ENCODE data around the gene ZNF740.
A peak's percentile ranks its signal among the peaks of the same experiment; 100 is the strongest.

Gene ZNF740

DNA sequence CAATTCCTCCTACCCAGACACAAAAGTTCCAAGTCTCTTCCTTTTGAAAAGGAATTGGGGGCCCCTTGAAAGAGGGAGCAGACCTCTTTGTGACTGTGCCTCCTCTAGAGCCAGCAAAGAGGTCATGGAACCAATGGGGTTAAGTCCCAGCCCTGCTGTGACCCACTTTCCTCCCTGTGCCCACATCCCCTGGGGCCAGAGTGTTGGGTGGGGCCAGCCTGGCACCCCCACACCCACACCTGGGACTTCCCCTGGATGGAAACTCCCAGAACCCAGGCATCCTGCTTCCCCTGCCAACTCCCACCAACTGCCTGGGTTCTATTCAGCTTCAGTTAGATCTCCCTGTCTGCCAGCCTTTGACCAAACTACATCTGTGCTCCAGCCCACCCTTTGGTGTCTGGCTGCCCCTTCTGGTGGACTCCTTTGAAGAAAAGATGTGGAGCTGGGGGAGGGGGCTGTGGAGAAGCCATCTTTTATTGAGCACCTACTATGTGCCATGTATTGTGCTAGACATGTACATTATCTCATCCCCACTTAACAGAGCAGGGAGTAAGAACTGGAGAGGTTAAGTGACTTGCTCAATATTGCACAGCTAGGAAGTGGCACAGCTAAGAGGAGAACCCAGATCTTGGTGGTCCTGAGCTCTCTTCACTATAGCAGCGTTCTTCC is 56.1 kb downstream of the ZNF740 start:
- WGBS, 2 experiments (ENCODE audit: insufficient coverage in 2 of 2) = 100% methylated on average over 1 of the region's 1 CpG; no CpG with 5 or more reads in 1 of the 2 experiments
- H3K4me1 ChIP-seq (ENCODE audit: control insufficient read depth, insufficient read depth, low read length, poor library complexity, severe bottlenecking) = peaks cover 24% of the 10 kb centered on the region

DNA sequence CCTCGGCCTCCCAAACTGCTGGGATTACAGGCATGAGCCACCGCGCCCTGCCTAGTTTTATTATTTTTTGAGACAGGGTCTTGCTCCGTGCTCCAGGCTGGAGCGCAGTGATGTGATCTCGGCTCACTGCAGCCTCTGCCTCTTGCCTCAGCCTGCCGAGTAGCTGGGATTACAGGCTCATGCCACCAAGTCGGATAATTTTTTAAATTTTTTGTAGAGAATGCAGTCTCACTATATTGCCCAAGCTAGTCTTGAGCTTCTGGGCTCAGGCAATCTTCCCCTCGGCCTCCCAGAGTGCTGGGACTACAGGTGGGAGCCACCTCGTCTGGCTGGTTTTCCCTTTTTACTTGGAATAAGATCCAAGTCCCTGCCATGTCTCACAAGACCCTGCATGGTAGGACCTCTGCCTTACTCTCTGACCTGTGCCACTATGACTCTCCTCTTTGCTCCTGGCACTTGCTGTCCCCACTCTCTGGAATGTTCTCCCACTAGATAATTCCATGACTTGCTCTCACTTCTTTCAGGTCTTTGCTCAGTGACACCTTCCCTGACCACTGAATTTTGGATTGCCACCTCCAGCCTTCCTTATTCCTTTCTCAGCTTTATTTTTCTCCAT is 59.2 kb downstream of the ZNF740 start:
- Histone ChIP-seq H3K9me3 (ENCODE audit: control insufficient read depth, low read length) (no peaks in the 10 kb centered on the region), H3K36me3 (ENCODE audit: control insufficient read depth, insufficient read depth, low read length) (no peaks in the 10 kb centered on the region), H3K4me1 (ENCODE audit: control insufficient read depth, insufficient read depth, low read length, poor library complexity, severe bottlenecking) (peaks cover 2% of the 10 kb centered on the region), H3K27ac (ENCODE audit: low read depth, low read length, severe bottlenecking) (no peak overlapping the region), H3K4me3 (ENCODE audit: extremely low read depth, insufficient read depth, low read length, poor library complexity, severe bottlenecking) (no peak overlapping the region)
- 94 to 99% methylated on average over 7 to 10 of the region's 10 CpGs for WGBS, 2 experiments (ENCODE audit: insufficient coverage in 2 of 2)

More for the DNA sequence above, 56.1 kb downstream of the ZNF740 start:
- no peak overlapping the region for H3K27ac ChIP-seq (ENCODE audit: low read depth, low read length, severe bottlenecking)
- no peak overlapping the region for H3K4me3 ChIP-seq (ENCODE audit: extremely low read depth, insufficient read depth, low read length, poor library complexity, severe bottlenecking)
- no peaks in the 10 kb centered on the region for H3K36me3 ChIP-seq (ENCODE audit: control insufficient read depth, insufficient read depth, low read length)
- no peaks in the 10 kb centered on the region for H3K9me3 ChIP-seq (ENCODE audit: control insufficient read depth, low read length)

DNA sequence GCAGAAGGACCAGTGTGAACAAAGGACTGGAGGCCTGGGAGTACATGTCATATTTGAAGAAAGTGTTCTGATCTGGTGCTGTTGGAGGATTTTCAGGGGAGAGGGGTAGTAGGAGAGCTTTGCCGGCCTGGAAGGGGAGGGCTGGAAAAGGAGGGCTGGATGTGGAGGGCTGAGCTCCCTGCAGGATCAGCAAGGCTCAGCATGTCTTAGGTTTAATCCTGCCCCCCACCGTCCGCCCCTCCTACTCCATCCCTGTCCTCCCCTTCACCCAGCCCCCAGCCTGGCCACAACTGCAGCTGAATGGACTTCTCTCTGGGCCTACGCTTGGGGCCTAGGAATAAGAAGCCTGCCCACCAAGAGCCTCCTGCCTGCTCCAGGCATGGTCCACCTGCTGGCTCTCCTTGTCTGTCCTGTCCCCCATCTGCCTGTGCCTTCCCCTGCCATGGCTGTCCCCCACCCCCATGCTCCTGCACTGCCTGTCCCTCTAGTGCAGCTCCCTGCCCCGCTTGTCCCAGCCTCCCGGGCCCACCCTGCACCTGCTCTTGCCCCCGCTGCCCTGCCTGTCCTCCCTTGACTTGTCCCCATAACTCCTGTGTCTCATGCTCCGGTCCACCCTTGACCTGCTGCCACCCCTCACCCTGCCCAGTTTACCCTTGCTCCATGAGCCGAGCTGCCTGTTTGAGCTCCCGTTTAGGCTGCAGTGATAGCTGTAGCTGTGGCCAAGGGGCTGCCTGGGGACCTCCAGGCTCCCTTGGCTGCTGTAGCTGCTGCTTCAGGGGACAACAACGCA is 61.3 kb downstream of the ZNF740 start:
- Histone ChIP-seq H3K9me3 (ENCODE audit: control insufficient read depth, low read length) (no peaks in the 10 kb centered on the region), H3K4me3 (ENCODE audit: extremely low read depth, insufficient read depth, low read length, poor library complexity, severe bottlenecking) (no peak overlapping the region), H3K27ac (ENCODE audit: low read depth, low read length, severe bottlenecking) (no peak overlapping the region), H3K36me3 (ENCODE audit: control insufficient read depth, insufficient read depth, low read length) (no peaks in the 10 kb centered on the region), H3K4me1 (ENCODE audit: control insufficient read depth, insufficient read depth, low read length, poor library complexity, severe bottlenecking) (no peaks in the 10 kb centered on the region)
- WGBS, 2 experiments (ENCODE audit: insufficient coverage in 2 of 2) = 55 to 64% methylated on average over 7 to 11 of the region's 11 CpGs

DNA sequence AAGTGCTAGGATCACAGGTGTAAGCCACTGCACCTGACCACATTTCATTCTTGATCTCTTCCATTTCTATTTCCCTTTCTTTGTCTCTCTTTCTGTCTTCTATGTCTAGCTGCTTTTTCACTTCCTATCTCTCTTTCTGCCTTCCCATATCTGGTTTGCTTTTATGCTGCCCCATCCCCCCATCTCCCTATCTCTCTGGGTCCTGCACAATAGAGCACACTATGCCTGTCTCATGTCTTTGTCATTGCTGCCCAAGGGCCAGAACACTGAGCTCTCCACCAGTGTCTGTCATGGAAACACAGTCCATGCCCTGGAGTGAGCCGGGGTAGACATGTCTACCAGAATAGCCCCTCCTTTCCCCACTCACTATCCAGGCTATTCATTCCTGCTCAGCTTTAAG is 63.8 kb downstream of the ZNF740 start:
- Histone ChIP-seq H3K36me3 (ENCODE audit: control insufficient read depth, insufficient read depth, low read length) (no peaks in the 10 kb centered on the region), H3K4me1 (ENCODE audit: control insufficient read depth, insufficient read depth, low read length, poor library complexity, severe bottlenecking) (no peaks in the 10 kb centered on the region), H3K4me3 (ENCODE audit: extremely low read depth, insufficient read depth, low read length, poor library complexity, severe bottlenecking) (no peak overlapping the region), H3K9me3 (ENCODE audit: control insufficient read depth, low read length) (no peaks in the 10 kb centered on the region), H3K27ac (ENCODE audit: low read depth, low read length, severe bottlenecking) (peak overlapping the region; percentile 54)
- 50 to 100% methylated on average over 1 of the region's 1 CpG for WGBS, 2 experiments (ENCODE audit: insufficient coverage in 2 of 2)

All from mesodermal cell (in vitro differentiated cells).